GM19397 (cell line): ENCODE measurements around the gene CDC14A.
A peak's percentile ranks its signal among the peaks of the same experiment; 100 is the strongest.

ENCODE experiments used
- ATAC-seq: cut with Tn5 transposase; IDR thresholded peaks from one replicate; pipeline ENCODE4 v1.9.1; 2021; ENCODE audit warnings: mild to moderate bottlenecking, moderate library complexity; ENCODE audit not compliant: unreplicated experiment

Gene CDC14A

DNA sequence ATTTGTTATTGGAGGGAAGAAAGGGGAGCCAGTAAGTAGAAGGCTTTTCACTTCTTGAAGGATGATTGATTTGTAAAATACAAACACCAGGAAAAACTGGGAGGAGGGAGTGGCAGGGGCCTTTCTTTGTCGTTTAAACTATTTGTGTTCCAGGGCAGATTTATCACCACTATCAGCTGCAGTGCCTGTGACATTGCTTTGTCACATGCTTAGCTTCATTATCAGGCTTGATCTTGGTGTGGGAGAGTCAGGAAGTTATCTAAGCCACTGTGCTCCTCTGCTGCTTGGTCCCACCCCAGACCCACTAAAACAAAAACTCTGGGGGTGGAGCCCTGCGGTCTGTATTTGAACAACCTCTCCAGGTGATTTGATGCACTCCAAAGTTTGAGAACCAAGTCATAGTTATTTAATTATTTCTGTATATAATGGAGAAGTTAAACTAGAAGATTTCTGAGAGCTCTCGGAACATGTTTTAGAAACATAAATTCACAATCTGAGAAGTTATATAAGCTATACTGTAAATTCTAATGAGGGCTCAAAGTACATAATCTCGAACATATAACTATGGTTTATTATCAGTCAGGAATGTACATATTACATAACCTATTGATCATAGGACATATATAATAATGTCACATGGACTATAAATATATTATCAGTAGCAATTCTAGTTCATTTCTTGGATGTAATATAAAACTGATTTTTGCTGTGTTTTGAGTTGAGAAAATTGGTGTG is 87.9 kb downstream of the CDC14A start:
- no peak for ATAC-seq

- no peak for ATAC-seq
Measured at GRCh38 chr1:100441146-100441545, 88.8 kb downstream of the CDC14A start.

DNA sequence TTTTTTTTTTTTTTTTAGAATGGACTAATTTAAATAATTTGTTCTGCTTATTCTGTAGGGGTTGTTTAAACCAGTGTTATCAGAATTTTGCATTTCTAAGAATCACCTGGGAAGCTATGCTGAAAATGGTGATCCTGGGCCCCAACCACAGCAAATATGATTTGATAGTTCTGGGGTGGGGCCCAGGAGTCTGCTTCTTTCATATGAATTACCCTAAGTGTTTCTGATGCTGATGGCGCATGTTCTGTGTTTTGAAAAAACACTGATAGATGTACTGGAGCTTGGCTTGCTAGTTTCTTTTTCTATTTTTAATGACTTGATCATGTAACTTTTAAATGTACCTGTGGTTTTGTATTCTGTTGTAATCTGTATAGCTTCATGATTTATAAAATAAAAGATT is 89.3 kb downstream of the CDC14A start:
- no peak for ATAC-seq

DNA sequence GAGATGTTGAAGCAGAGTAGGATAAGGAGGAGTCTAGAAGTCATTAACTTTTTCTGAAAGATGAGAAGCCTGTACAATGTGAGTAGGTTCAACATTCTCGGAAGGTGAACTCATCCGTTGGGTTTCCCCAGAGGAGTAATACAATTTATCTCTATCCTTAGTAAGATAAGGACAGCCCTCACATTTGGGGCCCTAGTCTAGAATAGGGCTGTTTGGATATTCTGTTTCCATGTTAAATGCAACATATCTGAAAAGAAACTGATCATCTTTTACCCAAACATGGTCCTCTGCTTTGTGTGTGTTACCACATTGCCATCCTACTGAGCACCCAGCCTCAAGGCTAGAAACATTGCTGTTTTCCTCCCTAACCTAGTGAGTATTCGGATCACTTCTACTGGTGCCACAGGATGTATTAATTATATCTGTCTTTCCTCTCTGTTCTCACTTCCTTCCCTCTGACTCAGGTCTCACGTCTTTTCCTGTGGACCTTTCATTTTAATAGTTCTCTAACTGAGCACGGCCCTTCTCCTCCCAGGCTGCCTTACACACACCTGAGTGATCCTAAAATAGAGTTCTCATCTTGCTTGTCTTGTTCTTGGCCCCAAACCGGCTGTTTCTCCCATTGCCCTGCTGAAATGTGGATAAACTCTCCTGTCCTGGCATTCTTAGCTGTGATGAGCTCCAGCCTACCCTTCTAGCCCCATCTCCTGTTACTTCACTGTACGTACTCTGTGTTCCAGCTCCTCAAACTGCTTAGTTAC is 91.7 kb downstream of the CDC14A start:
- ATAC-seq: peak; percentile 67

GRCh38 chr1:100445565-100445964 is 93.3 kb downstream of the CDC14A start:
- no peak for ATAC-seq

- no peak for ATAC-seq
Measured at GRCh38 chr1:100448366-100448765, 96.1 kb downstream of the CDC14A start.

DNA sequence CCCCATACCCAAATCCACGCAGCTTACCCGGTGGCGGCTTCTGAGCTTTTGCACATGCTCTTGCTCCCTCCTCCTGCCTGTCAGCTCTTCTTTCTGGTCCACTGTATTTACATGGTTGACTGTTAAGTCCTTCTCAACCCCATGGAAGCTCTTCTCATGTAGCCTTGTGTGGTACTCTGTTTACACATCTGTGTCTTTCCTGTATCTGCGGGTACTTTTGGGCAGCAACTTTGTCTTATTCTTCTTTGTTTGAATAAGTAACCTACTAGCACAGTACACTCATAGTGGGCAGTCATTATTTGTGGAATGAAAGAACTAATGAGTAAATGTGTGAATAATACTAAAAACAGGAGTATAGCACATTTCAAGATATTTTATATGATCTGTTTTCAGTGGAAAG is 97.2 kb downstream of the CDC14A start:
- peak; percentile 65 for ATAC-seq

DNA sequence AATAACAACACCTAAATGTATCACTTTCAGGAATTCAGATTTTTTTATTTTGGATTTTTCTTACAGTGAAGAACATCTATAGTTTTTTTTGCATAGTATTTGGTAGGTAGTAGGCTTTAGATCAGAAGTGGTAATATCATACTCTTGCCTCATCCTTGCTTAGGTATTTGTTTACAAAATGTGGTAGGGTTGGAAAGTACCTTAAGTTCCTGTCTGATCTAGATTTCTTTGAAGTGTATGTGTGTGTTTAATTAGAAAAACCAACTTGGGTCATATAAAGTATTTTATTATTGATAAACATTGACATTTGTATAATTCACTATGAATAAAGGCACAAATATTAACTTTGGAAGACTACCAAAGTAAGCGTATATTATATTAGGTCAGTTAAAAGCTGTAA is 100.3 kb downstream of the CDC14A start:
- ATAC-seq: no peak

GRCh38 chr1:100455478-100456072 is 103.3 kb downstream of the CDC14A start:
- no peak for ATAC-seq

- ATAC-seq: no peak
Measured at GRCh38 chr1:100456880-100457279, 104.6 kb downstream of the CDC14A start.

DNA sequence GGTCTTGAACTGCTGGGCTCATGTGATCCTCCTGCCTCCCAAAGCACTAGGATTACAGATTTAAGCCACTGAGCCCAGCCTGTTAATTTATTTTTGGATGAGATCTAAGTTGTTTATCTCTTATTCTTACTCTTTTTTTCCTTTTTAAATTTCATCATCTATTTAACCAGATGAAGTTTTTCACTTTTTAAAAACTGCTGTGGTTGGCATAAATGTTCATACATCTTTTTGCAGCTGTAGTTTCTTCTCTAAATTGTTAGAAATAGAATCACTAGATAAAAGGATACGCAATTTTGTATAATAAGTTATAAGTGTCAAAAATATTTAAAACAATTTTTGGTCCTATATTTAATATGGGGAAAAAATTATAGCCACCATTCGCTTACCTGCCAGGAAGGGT is 105.4 kb downstream of the CDC14A start:
- no peak for ATAC-seq

- no peak for ATAC-seq
Measured at GRCh38 chr1:100458661-100459357, 106.5 kb downstream of the CDC14A start.

DNA sequence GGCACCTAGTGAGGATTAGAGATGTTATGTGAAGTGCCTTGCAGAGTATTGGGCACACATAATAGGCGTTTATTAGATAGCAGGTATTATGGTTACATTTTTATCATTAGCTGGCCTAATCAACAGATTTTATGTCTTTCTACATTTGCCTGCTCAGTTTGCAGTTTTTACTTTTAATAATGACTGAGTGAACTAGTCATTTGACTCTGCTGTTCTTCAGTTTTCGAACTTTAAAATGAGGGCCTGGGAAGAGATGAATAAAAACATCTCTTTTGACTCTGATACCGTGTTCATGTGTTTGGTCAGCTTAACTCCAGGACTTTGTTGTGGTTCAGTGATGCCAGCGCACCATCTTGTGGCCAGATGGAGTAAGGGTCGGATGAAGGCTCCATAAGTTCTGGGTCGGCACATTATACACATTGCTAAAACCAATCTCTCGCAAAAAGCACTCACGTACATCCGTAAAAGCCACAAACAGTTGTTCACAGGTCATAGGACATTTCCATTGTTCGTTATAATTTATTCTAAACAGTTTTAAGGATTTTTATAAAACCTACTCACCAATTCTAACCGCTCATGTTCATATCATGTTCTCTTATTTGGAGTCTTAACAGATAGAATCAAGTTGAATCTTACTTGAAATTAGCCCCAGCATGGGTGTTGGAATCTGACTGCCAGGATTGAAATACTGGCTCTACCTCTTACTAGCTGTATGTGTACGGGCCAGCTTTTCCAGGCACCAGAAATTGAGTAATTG is 107.2 kb downstream of the CDC14A start:
- peak; percentile 81 for ATAC-seq

- ATAC-seq: no peak
Measured at GRCh38 chr1:100461222-100461621, 108.9 kb downstream of the CDC14A start.

DNA sequence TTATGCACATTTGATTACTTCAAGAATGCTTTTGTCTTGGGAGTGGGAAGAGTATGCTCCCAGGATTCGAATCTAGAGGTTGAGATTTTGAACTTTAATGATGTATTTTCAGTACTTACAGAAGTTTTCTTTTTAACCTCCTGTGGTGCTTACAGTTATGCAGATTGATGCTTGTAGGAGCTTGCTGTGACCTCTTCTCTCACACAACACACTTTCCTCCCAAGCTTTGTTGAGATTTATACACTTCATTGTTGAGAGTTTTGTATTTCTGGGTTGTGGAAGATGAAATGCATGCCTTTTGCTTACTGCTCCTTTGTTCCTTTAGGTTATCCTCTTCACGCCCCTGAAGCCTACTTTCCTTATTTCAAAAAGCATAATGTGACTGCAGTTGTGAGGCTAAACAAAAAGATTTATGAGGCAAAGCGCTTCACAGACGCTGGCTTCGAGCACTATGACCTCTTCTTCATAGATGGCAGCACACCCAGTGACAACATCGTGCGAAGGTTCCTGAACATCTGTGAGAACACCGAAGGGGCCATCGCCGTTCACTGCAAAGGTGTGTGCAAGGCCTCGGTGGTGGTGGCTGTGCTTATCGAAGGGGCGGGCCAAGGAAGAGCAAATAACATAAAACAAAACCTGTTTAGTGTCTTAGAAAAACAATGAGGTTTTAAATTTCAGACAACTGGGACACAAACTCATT is 110.2 kb downstream of the CDC14A start:
- no peak for ATAC-seq

DNA sequence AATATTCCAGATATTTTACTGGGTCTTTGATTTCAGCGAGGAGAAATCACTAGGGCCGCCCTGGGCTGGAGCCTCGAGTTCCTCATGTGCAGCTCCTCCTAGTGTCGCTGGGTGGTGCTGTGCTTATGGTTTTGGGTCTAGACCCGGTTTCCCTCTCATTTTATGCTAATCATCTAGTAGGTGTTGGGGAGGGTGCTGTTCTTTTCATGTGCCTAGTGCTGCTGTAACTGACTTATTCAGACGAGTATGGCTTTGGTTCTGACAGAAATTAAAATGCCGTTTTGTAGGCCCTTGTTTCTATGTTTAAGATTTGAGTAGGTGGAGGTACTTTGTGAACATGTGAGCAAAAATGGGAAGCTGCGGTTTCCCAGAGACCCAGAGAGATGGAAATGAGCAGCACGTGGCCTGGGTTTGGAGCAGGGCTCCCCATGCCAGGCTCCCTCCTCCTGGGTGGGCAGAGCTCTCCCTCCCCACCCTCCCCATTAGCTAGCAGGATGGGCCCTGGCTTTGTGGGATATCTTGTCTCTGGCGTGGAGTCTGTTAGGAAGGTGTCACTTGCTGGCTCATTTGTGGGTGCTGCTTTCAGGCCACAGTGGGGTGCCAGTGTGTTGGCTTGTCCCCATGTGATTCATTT is 111.6 kb downstream of the CDC14A start:
- ATAC-seq: peak; percentile 74

DNA sequence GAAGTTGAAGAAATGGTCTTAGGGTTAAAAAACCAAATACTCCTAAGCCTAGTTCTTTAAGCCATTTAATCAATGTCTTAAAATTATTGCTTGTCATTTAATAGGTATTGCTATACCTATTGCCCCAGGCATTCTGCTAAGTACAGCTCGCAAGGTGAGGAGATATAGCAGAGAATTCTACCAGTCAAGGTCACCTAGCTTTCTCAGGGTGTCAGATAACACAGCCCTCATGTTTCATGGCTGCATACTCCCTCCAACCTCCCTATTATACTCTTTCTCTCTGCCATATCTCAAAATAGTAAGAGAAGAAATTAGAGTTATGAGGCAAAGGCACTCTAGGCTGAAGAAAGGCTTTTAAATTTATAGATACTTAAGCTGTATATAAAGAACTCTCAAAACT is 117.3 kb downstream of the CDC14A start:
- ATAC-seq: no peak

GRCh38 chr1:100474834-100475233 is 122.5 kb downstream of the CDC14A start:
- ATAC-seq: no peak

GRCh38 chr1:100476735-100477290 is 124.5 kb downstream of the CDC14A start:
- ATAC-seq: no peak
